Sciatic nerve (tissue), 2 donors: ENCODE data around the gene DCANP1. TPM values are rescaled to one million over a fixed set of nuclear protein-coding genes. Genes with fewer than 3 reads are reported as not detected.

Experiments used
- ATAC-seq: fragments of 200-7000 bp; cut with Tn5 transposase; one replicate; pipeline ENCODE4 v1.9.1; 2020; ENCODE audit warnings: mild to moderate bottlenecking, moderate library complexity
- DNase-seq: peaks from one replicate; pipeline ENCODE4 v3.0.0-alpha.2; 2020; ENCODE audit warnings: low spot score
- intact Hi-C: fragments of 100-400 bp; cut with DNase I; formaldehyde crosslinking; loops from one replicate; pipeline ENCODE4 v1.14.2; 2022
- total RNA-seq: library from RNA; stranded (reverse); fragmentation: NEBNext Ultra II Directional; extraction: Animal tissue kit (Norgen Biotek cat#: 25700); gene quantifications from one replicate; pipeline ENCODE4 v1.2.1, GENCODE V29; 2021
- donor health status: DM: no; HTN: no; CAD: no.
- donor health status: DM: no; HTN: no; CAD: no.

The DCANP1 gene
- total RNA-seq, 1 donor from 2014 or later, result not detected

GRCh38 chr5:135460246-135461033 lies 13.3 kb upstream of the DCANP1 start:
- DNase-seq, result peak; percentile 34
- intact Hi-C loops, result no loop called here
- no peak for ATAC-seq

- DNase-seq, result peak; percentile 81
- ATAC-seq, result peak; percentile 52
- intact Hi-C loops, result loop anchor here (5.0 kb wide), 1 partner anchor 57 kb away; no protein-coding TSS in a partner anchor
Measured at GRCh38 chr5:135458921-135459331, 11.8 kb upstream of the DCANP1 start.

- ATAC-seq, result no peak
- DNase-seq, result peak; percentile 35
- intact Hi-C loops, result loop anchor here (5.0 kb wide), 1 partner anchor 56 kb away; no protein-coding TSS in a partner anchor
Measured at GRCh38 chr5:135458356-135458755, 11.2 kb upstream of the DCANP1 start.

- ATAC-seq, result peak; percentile 41
Measured at GRCh38 chr5:135457424-135458071, 10.4 kb upstream of the DCANP1 start.

GRCh38 chr5:135456238-135457099 lies 9.3 kb upstream of the DCANP1 start:
- DNase-seq (peak; percentile 41), ATAC-seq (peak; percentile 72)
- intact Hi-C loops, result loop anchor here (5.0 kb wide), 1 partner anchor 54 kb away; no protein-coding TSS in a partner anchor

More at GRCh38 chr5:135457424-135458071, 10.4 kb upstream of the DCANP1 start:
- peak; percentile 77 for DNase-seq
- intact Hi-C loops, result loop anchor here (5.0 kb wide), 1 partner anchor 55 kb away; no protein-coding TSS in a partner anchor

- ATAC-seq (no peak), DNase-seq (no peak)
- intact Hi-C loops, result loop anchor here (5.0 kb wide), 1 partner anchor 54 kb away; no protein-coding TSS in a partner anchor
Measured at GRCh38 chr5:135455876-135456237, 8.7 kb upstream of the DCANP1 start.

GRCh38 chr5:135454946-135455345 lies 7.8 kb upstream of the DCANP1 start:
- no peak for DNase-seq
- no peak for ATAC-seq
- intact Hi-C loops, result loop anchor here (5.0 kb wide), 1 partner anchor 53 kb away; no protein-coding TSS in a partner anchor

GRCh38 chr5:135453613-135454012 lies 6.5 kb upstream of the DCANP1 start:
- ATAC-seq (no peak), DNase-seq (no peak)
- intact Hi-C loops, result no loop called here

GRCh38 chr5:135452321-135453030 lies 5.3 kb upstream of the DCANP1 start, which contains the start of gene TIFAB:
TSS of gene TIFAB (minus strand) at chr5:135452351. CDS start at chr5:135449939, 2,412 bp downstream.
- intact Hi-C loops, result no loop called here
- DNase-seq (no peak), ATAC-seq (no peak)

- intact Hi-C loops, result no loop called here
- ATAC-seq (no peak), DNase-seq (no peak)
Measured at GRCh38 chr5:135451581-135452320, 4.6 kb upstream of the DCANP1 start.

GRCh38 chr5:135450952-135451351 lies 3.8 kb upstream of the DCANP1 start:
- intact Hi-C loops, result no loop called here
- DNase-seq, result no peak
- no peak for ATAC-seq

GRCh38 chr5:135450336-135450735 lies 3.2 kb upstream of the DCANP1 start:
- ATAC-seq (peak; percentile 52), DNase-seq (no peak)
- intact Hi-C loops, result no loop called here

- no peak for ATAC-seq
- intact Hi-C loops, result no loop called here
- no peak for DNase-seq
Measured at GRCh38 chr5:135449644-135450043, 2.5 kb upstream of the DCANP1 start.

- ATAC-seq, result no peak
- no peak for DNase-seq
- intact Hi-C loops, result no loop called here
Measured at GRCh38 chr5:135448791-135449507, 1.8 kb upstream of the DCANP1 start.

GRCh38 chr5:135448071-135448739 lies 1.1 kb upstream of the DCANP1 start:
- DNase-seq (no peak), ATAC-seq (no peak)
- intact Hi-C loops, result no loop called here

GRCh38 chr5:135446615-135447014 lies 533 bp downstream of the DCANP1 start:
- no peak for ATAC-seq
- intact Hi-C loops, result no loop called here
- DNase-seq, result no peak

- DNase-seq, result no peak
Measured at GRCh38 chr5:135446206-135446605, 942 bp downstream of the DCANP1 start.

More at GRCh38 chr5:135446206-135446605, 942 bp downstream of the DCANP1 start:
- no peak for ATAC-seq
- intact Hi-C loops, result no loop called here
